K562 (cell line): ENCODE measurements around the gene SLC4A5. TPM values are rescaled to one million over a fixed set of nuclear protein-coding genes. Genes with fewer than 3 reads are reported as not detected.

Experiments
- ATAC-seq: fragments of 200-7000 bp; cut with Tn5 transposase; 3 replicates; pipeline ENCODE4 v1.9.1; 2020; ENCODE audit warnings: moderate library complexity
- BruUV-seq: library from RNA; stranded (reverse); fragments of 400-500 nt; replicated peaks from 2 replicates; lab custom pipeline; 2021; lab: Mats Ljungman, UMichigan
- CTCF ChIA-PET: fragments of 300-600 bp; formaldehyde crosslinking; extraction: SDS; loops from one replicate; lab custom pipeline; 2021; ENCODE audit warnings: low intra/inter-chr PET ratio; lab: Yijun Ruan, JAX
- POLR2A ChIA-PET: fragments of 300-600, 350-650 bp; sonication (Branson Sonifier 250); formaldehyde crosslinking; extraction: SDS; loops from one replicate; lab custom pipeline; 2021; ENCODE audit warnings: antibody characterized with exemption, inconsistent platforms; lab: Yijun Ruan, JAX
- DNase-seq, 4 experiments: peaks; one replicate each; pipeline versions ENCODE4 v3.0.0 to v3.0.0-alpha.2; 2011 to 2018; ENCODE audit warnings: low spot score in 3 of 4, mixed read lengths in 3 of 4; ENCODE audit errors: extremely low read depth in 1 of 4
- FAIRE-seq: peaks from 2 replicates; lab custom pipeline; 2011; peaks lifted over from hg19 to GRCh38; lab: Jason Lieb, UNC
- H2AFZ ChIP-seq: 2 replicates; pipeline ENCODE4 v1.6.0; 2011; ENCODE audit warnings: low read depth, low read length, control low read depth, inconsistent platforms
- H3K27ac ChIP-seq: fragments of 200-600 bp; 3 replicates; pipeline ENCODE4 v1.8.0; 2011; ENCODE audit warnings: low read depth, mild to moderate bottlenecking, control low read depth, inconsistent platforms, low read length, moderate library complexity, mixed read lengths; ENCODE audit errors: extremely low read depth
- H3K27me3 ChIP-seq, 2 experiments: fragments of 300-600 bp in 1 of 2; 2 replicates in 1 of 2; 3 replicates in 1 of 2; pipeline versions ENCODE4 v1.6.0 to v1.8.0; 2011; ENCODE audit warnings: inconsistent platforms in 2 of 2, low read length in 2 of 2, mild to moderate bottlenecking in 1 of 2, mixed read lengths in 1 of 2, moderate library complexity in 1 of 2; ENCODE audit not compliant: control insufficient read depth in 2 of 2, insufficient read depth in 2 of 2
- H3K36me3 ChIP-seq: fragments of 300-600 bp; 3 replicates; pipeline ENCODE4 v1.8.0; 2011; ENCODE audit warnings: mild to moderate bottlenecking, low read length, inconsistent platforms; ENCODE audit not compliant: control insufficient read depth, insufficient read depth
- H3K4me1 ChIP-seq, 2 experiments: fragments of 200-600 bp in 1 of 2; replicated peaks in 1 of 2; 2 replicates in 1 of 2; 3 replicates in 1 of 2; pipeline versions ENCODE4 v1.5.1 to v1.8.0; 2011; ENCODE audit warnings: inconsistent platforms in 2 of 2, low read length in 2 of 2, mild to moderate bottlenecking in 1 of 2, mixed read lengths in 1 of 2, moderate library complexity in 1 of 2; ENCODE audit not compliant: control insufficient read depth in 2 of 2, insufficient read depth in 2 of 2
- H3K4me2 ChIP-seq: 2 replicates; pipeline ENCODE4 v1.6.1; 2011; ENCODE audit warnings: low read length, control low read depth, inconsistent platforms, mixed read lengths; ENCODE audit not compliant: insufficient read depth
- H3K4me3 ChIP-seq: fragments of 200-600 bp; sonication (generic), shearing (Covaris generic); 2 replicates; pipeline ENCODE4 v1.5.1; 2016; ENCODE audit warnings: control low read depth, inconsistent platforms
- H3K79me2 ChIP-seq: fragments of 200-600 bp; 3 replicates; pipeline ENCODE4 v1.8.0; 2011; ENCODE audit warnings: low read length, inconsistent platforms; ENCODE audit not compliant: control insufficient read depth, insufficient read depth
- H3K9ac ChIP-seq, 2 experiments: 2 replicates each; pipeline versions ENCODE4 v1.6.0 to v1.6.1; 2011; ENCODE audit warnings: low read depth in 2 of 2, low read length in 2 of 2, control low read depth in 1 of 2, inconsistent platforms in 1 of 2, mild to moderate bottlenecking in 1 of 2, mixed read lengths in 1 of 2; ENCODE audit not compliant: insufficient read depth in 1 of 2
- H3K9me1 ChIP-seq: one replicate; pipeline ENCODE4 v1.6.0; 2011; ENCODE audit warnings: inconsistent platforms, mild to moderate bottlenecking, low read length, moderate library complexity; ENCODE audit not compliant: control insufficient read depth, insufficient read depth
- H3K9me3 ChIP-seq: replicated peaks from 2 replicates; pipeline ENCODE4 v1.5.1; 2011; ENCODE audit warnings: low read depth, low read length, inconsistent platforms; ENCODE audit not compliant: control insufficient read depth, insufficient read depth
- H4K20me1 ChIP-seq: replicated peaks from 2 replicates; pipeline ENCODE4 v1.6.1; 2011; ENCODE audit warnings: low read length, inconsistent platforms, mixed read lengths; ENCODE audit not compliant: control insufficient read depth, insufficient read depth
- HDGF ChIP-seq: fragments of 450-650 bp; IDR thresholded peaks from 2 replicates; pipeline ENCODE4 v1.6.1; 2016
- SMARCC2 ChIP-seq: fragments of 450-650 bp; IDR thresholded peaks from 2 replicates; pipeline ENCODE4 v1.6.1; 2017; ENCODE audit warnings: antibody characterized with exemption, moderate library complexity, mild to moderate bottlenecking, low read depth
- ZFP36 ChIP-seq: fragments of 150-350 bp; IDR thresholded peaks from 2 replicates; pipeline ENCODE4 v1.6.1; 2018; ENCODE audit warnings: low read length, low read depth; ENCODE audit not compliant: partially characterized antibody
- ZNF41 ChIP-seq: fragments of 250-450 bp; sonication (Bioruptor Pico); conservative IDR thresholded peaks from 2 replicates; pipeline ENCODE4 v1.4.0; 2020; ENCODE audit warnings: mild to moderate bottlenecking
- WGBS: fragments of 100-300 bp; shearing (Covaris generic); methylation state at CpG from one replicate; pipeline ENCODE4 v1.1.6; 2016; ENCODE audit warnings: low coverage, mixed read lengths; ENCODE audit not compliant: insufficient coverage; ENCODE audit errors: missing lambda C conversion rate; 5-methylcytosine and 5-hydroxymethylcytosine counted together
- in situ Hi-C: fragments of 300-500 bp; cut with MboI; formaldehyde crosslinking; loops from 4 replicates; pipeline ENCODE4 v1.15.0; 2018; ENCODE audit warnings: inconsistent platforms, mixed read lengths
- intact Hi-C: fragments of 100-400 bp; cut with micrococcal nuclease; formaldehyde crosslinking; loops from 2 replicates; pipeline ENCODE4 v1.14.2; 2022
- polyA plus RNA-seq, 8 experiments: library from polyadenylated mRNA; depleted of rRNA in 4 of 8; stranded (reverse) in 5 of 8; unstranded in 3 of 8; fragments of >200 nt; fragmentation: Nextera tagmentation in 2 of 8; fragmentation: Illumina TruSeq in 1 of 8; extraction: Ambion mirVana in 2 of 8; extraction: Trizol in 1 of 8; gene quantifications; 2 replicates each; pipeline versions ENCODE4 v1.2.1 to v1.2.3, GENCODE V29; 2011 to 2014; ENCODE audit warnings: inconsistent platforms in 1 of 8, missing spikeins in 1 of 8
- total RNA-seq, 7 experiments: library from RNA; depleted of rRNA in 6 of 7; stranded (reverse); fragments of >200 nt in 6 of 7; fragmentation: Illumina TruSeq in 2 of 7; extraction: Trizol in 2 of 7; gene quantifications; 2 replicates each; pipeline versions ENCODE4 v1.2.1 to v1.2.3, GENCODE V29; 2011 to 2021; ENCODE audit warnings: low replicate concordance in 1 of 7
- TF ChIP-seq, protein P1 (sequence below): fragments of 450-650 bp; formaldehyde crosslinking; IDR thresholded peaks from 2 replicates; pipeline ENCODE4 v1.4.0; 2020; ENCODE audit warnings: mild to moderate bottlenecking
- TF ChIP-seq, protein P2 (sequence below): fragments of 450-650 bp; formaldehyde crosslinking; IDR thresholded peaks from 2 replicates; pipeline ENCODE4 v1.4.0; 2020; ENCODE audit warnings: mild to moderate bottlenecking, moderate library complexity

The SLC4A5 gene
- total and polyA plus RNA-seq, 9 of the 15 experiments (the other 6 are each of a cell fraction or from before 2014, with no cell fraction given): 0.03 to 0.77 (median 0.14) TPM; not detected in 1

DNA sequence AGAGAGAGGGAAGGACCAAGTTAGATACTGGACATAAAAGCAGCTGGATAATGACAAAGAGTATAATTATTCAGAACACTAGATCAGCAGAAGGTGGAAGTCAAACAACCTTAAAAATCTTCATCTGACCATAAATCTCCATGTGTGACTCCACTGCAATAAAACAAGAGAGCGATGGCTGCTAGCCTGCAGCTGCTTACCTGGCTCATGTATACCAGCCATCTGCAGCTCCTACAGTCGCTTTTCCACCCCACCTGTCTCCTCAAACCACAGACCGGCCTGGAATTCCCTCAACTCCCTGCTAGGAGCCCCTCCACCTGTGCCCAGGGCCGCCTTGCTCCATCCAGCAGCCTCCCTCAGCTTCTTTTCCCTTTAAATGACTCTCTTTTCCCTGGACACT is 64.5 kb downstream of the SLC4A5 start:
- BruUV-seq: no TSS peak
- H3K79me2 ChIP-seq: no peaks in the 10 kb centered on the region
- no peak overlapping the region for H3K4me3 ChIP-seq
- intact Hi-C loops (no loop called here), in situ Hi-C loops (no loop called here)
- no peak overlapping the region for H3K4me2 ChIP-seq
- H2AFZ ChIP-seq: no peak overlapping the region
- FAIRE-seq (peak; percentile 49), DNase-seq (no peak), ATAC-seq (no peak)
- H3K27me3 ChIP-seq: peaks cover 17 to 43% of the 10 kb centered on the region in 2 experiments; a peak in 3 of 5 replicates
- H3K9me1 ChIP-seq: no peaks in the 10 kb centered on the region
- H3K9me3 ChIP-seq: no peaks in the 10 kb centered on the region
- H3K27ac ChIP-seq: no peak overlapping the region
- H3K4me1 ChIP-seq: no peaks in the 10 kb centered on the region; a peak in 1 of 5 replicates
- WGBS: 0% methylated on average over 4 of the region's 4 CpGs
- H3K36me3 ChIP-seq: no peaks in the 10 kb centered on the region
- ChIA-PET CTCF (interaction anchor here (2.4 kb wide), 1 partner anchor 55 kb away, joined by 18 read pairs; no protein-coding TSS in a partner anchor), POLR2A (interaction anchor here (0.6 kb wide), 2 partner anchors 13 to 132 kb away, joined by 3 to 5 read pairs; no protein-coding TSS in a partner anchor)
- no peak overlapping the region for H3K9ac ChIP-seq
- H4K20me1 ChIP-seq: no peaks in the 10 kb centered on the region; the same call in 1 of the 2 replicates
- TF ChIP-seq HDGF: no peak
- TF ChIP-seq SMARCC2: no peak
- TF ChIP-seq, protein P1, sequence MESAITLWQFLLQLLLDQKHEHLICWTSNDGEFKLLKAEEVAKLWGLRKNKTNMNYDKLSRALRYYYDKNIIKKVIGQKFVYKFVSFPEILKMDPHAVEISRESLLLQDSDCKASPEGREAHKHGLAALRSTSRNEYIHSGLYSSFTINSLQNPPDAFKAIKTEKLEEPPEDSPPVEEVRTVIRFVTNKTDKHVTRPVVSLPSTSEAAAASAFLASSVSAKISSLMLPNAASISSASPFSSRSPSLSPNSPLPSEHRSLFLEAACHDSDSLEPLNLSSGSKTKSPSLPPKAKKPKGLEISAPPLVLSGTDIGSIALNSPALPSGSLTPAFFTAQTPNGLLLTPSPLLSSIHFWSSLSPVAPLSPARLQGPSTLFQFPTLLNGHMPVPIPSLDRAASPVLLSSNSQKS: no peak
- TF ChIP-seq, protein P2, sequence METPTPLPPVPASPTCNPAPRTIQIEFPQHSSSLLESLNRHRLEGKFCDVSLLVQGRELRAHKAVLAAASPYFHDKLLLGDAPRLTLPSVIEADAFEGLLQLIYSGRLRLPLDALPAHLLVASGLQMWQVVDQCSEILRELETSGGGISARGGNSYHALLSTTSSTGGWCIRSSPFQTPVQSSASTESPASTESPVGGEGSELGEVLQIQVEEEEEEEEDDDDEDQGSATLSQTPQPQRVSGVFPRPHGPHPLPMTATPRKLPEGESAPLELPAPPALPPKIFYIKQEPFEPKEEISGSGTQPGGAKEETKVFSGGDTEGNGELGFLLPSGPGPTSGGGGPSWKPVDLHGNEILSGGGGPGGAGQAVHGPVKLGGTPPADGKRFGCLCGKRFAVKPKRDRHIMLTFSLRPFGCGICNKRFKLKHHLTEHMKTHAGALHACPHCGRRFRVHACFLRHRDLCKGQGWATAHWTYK (CRISPR knock-in tag): no peak
- TF ChIP-seq ZFP36: no peak
- TF ChIP-seq ZNF41 (CRISPR knock-in tag): no peak
